ENCODE data around the gene KIF14.
"Not testable (repeated sequence)": the region's sequence is repeated elsewhere in the genome, so short reads cannot be mapped to it uniquely, and the experiment has no call there.

- TF ChIP-seq CTCF (conservative IDR thresholded peaks at IDR 0.05; ENCODE audit: low read depth, low read length); EZH2 (IDR thresholded peaks at IDR 0.05; ENCODE audit: borderline replicate concordance, low read depth, low read length, poor library complexity, severe bottlenecking): not testable (repeated sequence)
These were observed 10.0 kb upstream of the KIF14 start for GRCh38 chr1:200630515-200630899.
